Measurements from ENCODE around the gene MEG3. TPM values are rescaled to one million over a fixed set of nuclear protein-coding genes. Genes with fewer than 3 reads are reported as not detected.

MEG3 gene
- total RNA-seq, 1 experiment from 2014 or later = 62.4 TPM

DNA sequence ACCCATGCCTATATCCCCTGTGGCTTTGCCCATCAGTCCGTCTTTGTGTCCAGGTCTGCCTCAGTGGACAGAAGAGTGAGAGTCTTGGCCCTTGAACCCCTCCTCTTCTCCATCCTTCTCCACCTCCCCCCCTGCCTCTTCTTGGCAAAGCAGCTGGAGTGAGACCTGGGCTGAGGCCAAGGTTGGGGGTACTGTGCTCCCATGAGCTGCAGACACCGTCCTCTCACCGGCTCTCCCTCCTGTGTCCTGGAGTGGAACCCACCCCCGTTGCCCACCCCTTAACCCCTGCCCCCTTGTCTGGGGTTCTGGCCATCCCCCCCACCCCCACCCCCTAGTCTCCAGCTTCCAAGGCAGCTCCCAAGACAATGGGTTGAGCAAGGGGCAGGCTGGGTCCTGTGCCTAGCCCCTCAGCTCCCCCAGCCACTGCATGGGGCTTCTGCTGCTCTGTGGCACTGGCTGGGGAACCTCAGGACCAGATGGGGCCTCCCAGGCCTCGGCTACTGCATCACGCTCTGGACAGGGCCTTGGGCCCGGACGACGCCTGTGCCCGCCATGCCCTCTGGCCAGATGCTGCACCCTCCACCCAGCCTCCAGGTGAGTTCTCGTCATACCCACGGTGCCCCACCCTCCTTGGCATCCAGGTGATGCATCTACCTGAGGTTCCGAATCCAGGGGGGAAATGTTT lies 41.9 kb downstream of the MEG3 start:
- Histone ChIP-seq H3K9me3 (ENCODE audit: control insufficient read depth, insufficient read depth, low read depth, low read length) (no peaks in the 10 kb centered on the region), H3K36me3 (ENCODE audit: control insufficient read depth, insufficient read depth, low read length) (no peaks in the 10 kb centered on the region), H3K4me1 (ENCODE audit: control insufficient read depth, insufficient read depth, low read length) (no peaks in the 10 kb centered on the region), H3K4me3 (ENCODE audit: low read depth in 2 of 2, low read length in 2 of 2) (no peak overlapping the region), H3K27ac (ENCODE audit: low read length) (no peak overlapping the region), H3K27me3 (ENCODE audit: control insufficient read depth, insufficient read depth, low read length) (no peaks in the 10 kb centered on the region)
- DNase-seq (ENCODE audit: low read depth, low spot score) (no peak), ATAC-seq (no peak)
- TF ChIP-seq, protein P1, sequence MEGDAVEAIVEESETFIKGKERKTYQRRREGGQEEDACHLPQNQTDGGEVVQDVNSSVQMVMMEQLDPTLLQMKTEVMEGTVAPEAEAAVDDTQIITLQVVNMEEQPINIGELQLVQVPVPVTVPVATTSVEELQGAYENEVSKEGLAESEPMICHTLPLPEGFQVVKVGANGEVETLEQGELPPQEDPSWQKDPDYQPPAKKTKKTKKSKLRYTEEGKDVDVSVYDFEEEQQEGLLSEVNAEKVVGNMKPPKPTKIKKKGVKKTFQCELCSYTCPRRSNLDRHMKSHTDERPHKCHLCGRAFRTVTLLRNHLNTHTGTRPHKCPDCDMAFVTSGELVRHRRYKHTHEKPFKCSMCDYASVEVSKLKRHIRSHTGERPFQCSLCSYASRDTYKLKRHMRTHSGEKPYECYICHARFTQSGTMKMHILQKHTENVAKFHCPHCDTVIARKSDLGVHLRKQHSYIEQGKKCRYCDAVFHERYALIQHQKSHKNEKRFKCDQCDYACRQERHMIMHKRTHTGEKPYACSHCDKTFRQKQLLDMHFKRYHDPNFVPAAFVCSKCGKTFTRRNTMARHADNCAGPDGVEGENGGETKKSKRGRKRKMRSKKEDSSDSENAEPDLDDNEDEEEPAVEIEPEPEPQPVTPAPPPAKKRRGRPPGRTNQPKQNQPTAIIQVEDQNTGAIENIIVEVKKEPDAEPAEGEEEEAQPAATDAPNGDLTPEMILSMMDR (IDR thresholded peaks at IDR 0.05) = no peak
- TF ChIP-seq SIN3A (IDR thresholded peaks at IDR 0.05; ENCODE audit: borderline replicate concordance, insufficient read depth, low read depth, low read length) (no peak), POLR2AphosphoS5 (IDR thresholded peaks at IDR 0.05; ENCODE audit: low read depth, low read length) (no peak), TCF7L2 (IDR thresholded peaks at IDR 0.05; ENCODE audit: low read depth, low read length) (no peak)
- intact Hi-C loops (cut with micrococcal nuclease; ENCODE audit: unreplicated experiment) = no loop called here
- in situ Hi-C loops (cut with HindIII; ENCODE audit: low pct_unique_long_range_greater_than_20kb, low sequenced_read_pairs) = no loop called here
- no TSS peak for BruUV-seq (replicated peaks)
- ChIA-PET POLR2A (no interaction called here), CTCF (interaction anchor here (0.5 kb wide), 1 partner anchor 442 kb away, joined by 3 read pairs; no protein-coding TSS in a partner anchor)

DNA sequence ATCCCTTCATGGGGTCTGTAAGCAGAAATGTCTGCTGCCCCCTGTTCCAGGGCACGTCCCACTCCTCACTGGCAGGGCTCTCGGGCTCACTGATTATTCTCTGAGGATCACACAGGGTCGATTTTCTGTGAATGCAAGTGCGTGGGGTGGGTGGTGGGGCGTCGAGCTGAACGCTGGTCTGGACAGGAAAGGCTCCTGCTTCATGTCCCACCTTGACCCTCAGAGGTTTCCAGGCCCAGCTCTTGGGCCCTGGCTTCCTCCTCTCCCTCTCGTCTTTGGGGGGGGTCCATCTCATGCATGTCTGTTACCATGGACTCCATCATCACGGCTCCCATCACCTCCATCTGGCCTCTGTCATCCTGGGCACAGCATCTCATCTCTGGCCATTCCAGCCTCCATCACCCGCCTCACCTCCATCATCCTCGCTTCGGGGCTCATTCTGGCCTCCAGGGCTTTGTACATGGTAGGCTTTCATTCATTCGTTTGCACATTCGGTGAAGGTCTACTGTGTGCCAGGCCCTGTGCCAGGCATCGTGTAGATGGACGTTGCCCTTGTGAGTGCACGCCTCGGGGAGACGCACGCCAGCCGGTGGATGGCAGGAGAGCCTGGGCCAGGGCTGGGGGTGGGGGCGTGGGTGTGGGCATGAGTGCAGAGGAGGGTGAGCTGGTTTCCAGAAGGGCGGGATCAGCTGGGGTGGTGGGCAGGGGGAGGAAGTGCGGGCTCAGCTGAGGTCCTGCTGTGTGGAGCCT lies 42.9 kb downstream of the MEG3 start:
- Histone ChIP-seq H3K4me3 (ENCODE audit: low read depth in 2 of 2, low read length in 2 of 2) (no peak overlapping the region), H3K27ac (ENCODE audit: low read length) (no peak overlapping the region), H3K9me3 (ENCODE audit: control insufficient read depth, insufficient read depth, low read depth, low read length) (no peaks in the 10 kb centered on the region), H3K4me1 (ENCODE audit: control insufficient read depth, insufficient read depth, low read length) (no peaks in the 10 kb centered on the region), H3K27me3 (ENCODE audit: control insufficient read depth, insufficient read depth, low read length) (no peaks in the 10 kb centered on the region), H3K36me3 (ENCODE audit: control insufficient read depth, insufficient read depth, low read length) (no peaks in the 10 kb centered on the region)
- ChIA-PET POLR2A (no interaction called here), CTCF (no interaction called here)
- DNase-seq (ENCODE audit: low read depth, low spot score) = no peak
- in situ Hi-C loops (cut with HindIII; ENCODE audit: low pct_unique_long_range_greater_than_20kb, low sequenced_read_pairs) (no loop called here), intact Hi-C loops (cut with micrococcal nuclease; ENCODE audit: unreplicated experiment) (no loop called here)
- no peak for ATAC-seq
- no TSS peak for BruUV-seq (replicated peaks)
- TF ChIP-seq TCF7L2 (IDR thresholded peaks at IDR 0.05; ENCODE audit: low read depth, low read length) = no peak
- TF ChIP-seq, protein P2, sequence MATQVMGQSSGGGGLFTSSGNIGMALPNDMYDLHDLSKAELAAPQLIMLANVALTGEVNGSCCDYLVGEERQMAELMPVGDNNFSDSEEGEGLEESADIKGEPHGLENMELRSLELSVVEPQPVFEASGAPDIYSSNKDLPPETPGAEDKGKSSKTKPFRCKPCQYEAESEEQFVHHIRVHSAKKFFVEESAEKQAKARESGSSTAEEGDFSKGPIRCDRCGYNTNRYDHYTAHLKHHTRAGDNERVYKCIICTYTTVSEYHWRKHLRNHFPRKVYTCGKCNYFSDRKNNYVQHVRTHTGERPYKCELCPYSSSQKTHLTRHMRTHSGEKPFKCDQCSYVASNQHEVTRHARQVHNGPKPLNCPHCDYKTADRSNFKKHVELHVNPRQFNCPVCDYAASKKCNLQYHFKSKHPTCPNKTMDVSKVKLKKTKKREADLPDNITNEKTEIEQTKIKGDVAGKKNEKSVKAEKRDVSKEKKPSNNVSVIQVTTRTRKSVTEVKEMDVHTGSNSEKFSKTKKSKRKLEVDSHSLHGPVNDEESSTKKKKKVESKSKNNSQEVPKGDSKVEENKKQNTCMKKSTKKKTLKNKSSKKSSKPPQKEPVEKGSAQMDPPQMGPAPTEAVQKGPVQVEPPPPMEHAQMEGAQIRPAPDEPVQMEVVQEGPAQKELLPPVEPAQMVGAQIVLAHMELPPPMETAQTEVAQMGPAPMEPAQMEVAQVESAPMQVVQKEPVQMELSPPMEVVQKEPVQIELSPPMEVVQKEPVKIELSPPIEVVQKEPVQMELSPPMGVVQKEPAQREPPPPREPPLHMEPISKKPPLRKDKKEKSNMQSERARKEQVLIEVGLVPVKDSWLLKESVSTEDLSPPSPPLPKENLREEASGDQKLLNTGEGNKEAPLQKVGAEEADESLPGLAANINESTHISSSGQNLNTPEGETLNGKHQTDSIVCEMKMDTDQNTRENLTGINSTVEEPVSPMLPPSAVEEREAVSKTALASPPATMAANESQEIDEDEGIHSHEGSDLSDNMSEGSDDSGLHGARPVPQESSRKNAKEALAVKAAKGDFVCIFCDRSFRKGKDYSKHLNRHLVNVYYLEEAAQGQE (IDR thresholded peaks at IDR 0.05; ENCODE audit: insufficient read depth in 1 of 2, low read depth in 2 of 2, low read length in 1 of 2) = no peak
- no peak for TF ChIP-seq SIN3A (IDR thresholded peaks at IDR 0.05; ENCODE audit: borderline replicate concordance, insufficient read depth, low read depth, low read length)
- TF ChIP-seq POLR2AphosphoS5 (IDR thresholded peaks at IDR 0.05; ENCODE audit: low read depth, low read length) = no peak
- TF ChIP-seq, protein P1 (IDR thresholded peaks at IDR 0.05) = no peak

All from Panc1 (cell line).